Activated CD4-positive, alpha-beta T cell treated with anti-CD3 and anti-CD28 coated beads for 4 hours (primary cell): ENCODE results near the gene CBX3.
A peak's percentile ranks its signal among the peaks of the same experiment; 100 is the strongest.
"Not testable (repeated sequence)": the region's sequence is repeated elsewhere in the genome, so short reads cannot be mapped to it uniquely, and the experiment has no call there.

Experiments used
- DNase-seq, 2 donors: peaks; one replicate each; pipeline ENCODE4 v3.0.0-alpha.2; 2020

CBX3 gene

DNA sequence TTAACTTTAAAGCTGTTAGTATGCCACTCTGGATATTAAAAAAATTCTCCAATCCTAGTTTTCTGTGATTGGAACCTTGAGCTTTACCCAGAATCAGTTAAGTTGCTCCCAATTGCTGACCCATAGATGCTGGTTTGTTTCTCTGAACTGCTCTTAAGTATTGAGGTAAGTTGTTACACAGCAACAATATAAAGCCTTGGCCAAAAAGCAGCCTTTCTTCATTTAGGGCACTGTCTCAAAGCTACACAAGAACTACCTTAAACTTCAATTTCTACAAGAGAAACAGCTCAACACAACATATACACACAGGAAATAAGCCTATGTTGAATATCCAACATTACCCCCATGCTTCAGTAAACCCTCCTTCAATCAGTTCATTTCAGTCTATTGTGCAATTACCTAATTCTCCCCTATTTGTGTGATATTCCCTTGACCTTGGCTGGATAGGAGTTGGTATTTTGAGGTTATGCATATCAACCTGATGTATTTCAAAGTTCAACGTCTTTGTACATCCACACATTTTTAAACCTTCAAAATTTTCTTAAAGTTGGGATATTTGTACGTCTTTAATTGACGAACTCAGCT is 12.5 kb upstream of the CBX3 start:
- no peak for DNase-seq

DNA sequence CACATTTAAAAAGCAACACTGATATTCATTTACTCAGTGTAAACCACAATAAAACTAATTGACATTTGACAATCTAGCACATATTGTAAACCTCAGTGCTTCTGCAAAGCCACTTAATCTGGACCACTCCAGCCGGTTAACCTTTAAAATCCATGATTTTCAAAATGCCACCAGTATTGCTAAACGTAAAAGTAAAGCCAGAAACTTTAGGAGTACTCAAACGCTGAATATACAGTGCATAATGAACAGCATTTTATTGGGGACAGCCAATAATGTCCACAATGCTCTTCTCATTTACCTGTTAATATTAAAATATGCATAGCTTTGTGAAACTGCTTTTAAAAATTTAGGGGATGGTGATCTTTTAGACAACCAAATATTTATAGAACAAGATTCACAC is 11.8 kb upstream of the CBX3 start:
- DNase-seq: no peak

DNA sequence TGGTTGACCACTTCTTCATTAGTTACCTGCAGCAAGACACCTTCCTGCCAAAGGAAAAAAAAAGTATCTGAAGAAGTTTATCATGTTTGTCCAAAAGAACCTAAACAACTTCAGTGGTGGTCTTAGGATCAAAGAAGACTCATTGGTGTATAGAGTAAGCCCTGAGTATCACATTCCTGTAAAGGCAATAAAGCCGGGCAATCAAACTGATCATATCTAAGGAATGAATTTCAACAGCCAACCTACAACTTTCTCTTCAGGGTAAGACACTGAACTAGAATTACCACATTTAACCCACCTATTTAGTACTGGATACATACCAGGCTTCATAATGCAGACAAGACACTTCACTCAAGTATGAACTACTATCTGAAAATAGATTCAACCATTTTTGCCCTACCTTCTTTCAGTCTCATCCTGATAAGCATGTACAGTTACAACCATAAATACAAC is 11.1 kb upstream of the CBX3 start:
- DNase-seq: no peak

DNA sequence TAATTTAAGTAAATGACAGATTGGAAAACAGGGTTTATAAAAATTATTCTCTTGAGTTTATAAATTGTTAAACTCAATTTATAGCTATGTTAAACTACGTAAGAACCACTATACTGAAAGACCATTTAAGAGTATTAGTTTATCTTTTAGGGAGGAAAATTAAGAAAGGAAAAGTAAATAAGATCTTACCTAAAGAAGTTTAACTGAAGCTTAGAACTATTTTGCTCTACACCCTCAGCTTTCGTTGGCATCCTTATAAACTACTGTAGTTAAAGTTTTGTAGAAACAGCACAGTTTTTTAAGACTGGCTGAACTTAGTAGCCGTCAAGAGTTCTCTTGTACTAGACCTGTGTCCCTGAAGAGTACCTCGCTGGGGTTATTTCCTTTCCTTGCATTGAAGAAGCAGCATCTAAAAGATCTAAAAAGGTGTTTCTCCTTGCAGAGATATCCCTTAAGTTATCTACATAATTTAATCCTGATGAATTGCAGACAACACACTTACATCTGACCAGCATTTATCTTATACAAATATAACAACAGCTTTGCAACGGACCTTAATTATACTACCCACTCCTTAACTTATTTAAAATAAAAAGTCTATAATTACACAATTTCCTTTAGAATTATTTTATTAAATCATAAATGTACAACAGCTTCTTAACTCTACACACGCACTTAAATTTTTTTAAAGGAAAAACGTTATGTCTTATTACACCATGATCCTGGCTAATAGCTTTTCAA is 10.1 kb upstream of the CBX3 start:
- DNase-seq: no peak

DNA sequence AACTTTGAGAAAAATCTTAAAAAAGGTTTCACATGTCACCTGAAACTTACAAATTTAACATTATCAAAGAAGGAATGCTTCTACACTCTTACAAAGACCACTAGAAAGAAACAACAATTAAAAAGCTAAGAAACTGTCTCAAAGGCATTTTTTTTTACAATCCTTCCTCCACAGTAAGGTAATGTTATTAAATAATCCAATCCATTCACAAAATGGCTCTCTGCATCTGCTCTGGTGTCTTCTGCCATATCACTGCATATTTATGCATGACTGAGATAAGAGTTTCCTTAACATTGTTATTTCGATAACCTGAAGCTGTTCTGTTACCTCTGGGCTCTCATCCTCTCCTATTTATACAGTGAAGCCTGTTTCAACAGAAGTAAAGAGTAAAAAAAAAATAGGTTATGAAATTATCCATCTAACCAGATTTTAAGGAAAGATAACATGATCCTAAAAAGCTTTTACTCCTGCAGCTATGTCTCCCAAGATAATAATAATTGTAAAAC is 9.5 kb upstream of the CBX3 start:
- no peak for DNase-seq

DNA sequence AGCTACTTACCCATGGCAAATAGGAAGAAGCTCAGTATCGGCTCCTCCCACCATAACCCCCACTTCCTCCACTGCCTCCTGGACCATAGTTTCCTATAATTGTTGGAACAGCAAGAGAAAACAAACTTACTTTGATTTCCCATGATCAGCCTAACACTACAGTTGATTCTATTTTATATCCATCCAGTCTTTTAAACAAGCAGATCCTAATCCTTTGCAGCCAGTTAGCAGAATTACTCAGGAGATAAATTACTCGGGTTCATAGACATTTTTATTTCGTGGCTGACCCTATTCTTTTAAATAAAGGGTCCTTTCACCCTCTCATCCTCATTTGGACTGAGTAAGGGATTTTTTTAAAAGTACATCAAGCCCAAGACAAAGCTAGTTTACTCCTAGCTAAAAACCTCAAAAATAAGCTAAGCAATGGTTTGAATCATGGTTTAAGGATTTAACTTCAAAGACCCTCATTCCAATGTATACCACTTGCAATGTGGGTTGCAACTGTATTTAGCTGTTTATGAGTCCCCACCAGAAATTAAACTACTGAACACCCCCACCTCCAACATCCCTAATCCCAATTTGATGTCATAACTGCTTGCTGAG is 9.0 kb upstream of the CBX3 start:
- DNase-seq: no peak

DNA sequence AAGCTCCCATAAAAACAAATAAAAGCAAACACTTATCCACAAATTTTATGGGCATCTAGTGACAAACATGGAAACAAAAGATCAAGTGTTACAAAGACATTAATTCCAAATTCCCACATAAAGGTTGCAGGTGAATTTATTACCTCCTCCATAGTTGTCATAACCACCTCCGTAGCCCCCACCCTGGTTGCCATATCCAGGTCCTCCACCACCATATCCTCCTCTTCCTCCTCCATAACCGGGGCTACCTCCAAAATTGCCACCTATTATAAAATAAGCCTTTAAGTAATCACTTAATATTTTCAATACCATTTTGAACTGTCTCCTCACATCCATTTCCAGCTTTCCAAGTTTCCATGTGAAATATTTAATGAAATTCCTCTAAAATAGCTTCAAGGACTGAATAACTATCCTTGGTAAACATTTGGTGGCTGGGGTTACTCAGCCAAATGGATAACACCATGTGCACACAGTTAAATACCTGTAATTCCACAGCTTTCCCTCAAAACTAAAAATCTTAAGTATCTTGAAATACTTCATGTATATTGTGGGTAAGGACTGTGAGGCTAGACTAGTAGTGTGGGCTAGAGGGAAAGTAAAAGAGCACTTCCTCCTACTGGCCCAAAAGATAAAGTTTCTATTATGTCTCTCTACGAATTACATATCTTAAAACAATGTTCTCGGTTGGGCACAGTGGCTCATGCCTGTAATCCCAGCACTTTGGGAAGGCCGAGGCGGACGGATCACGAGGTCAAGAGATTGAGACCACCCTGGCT is 7.9 kb upstream of the CBX3 start:
- DNase-seq: no peak

DNA sequence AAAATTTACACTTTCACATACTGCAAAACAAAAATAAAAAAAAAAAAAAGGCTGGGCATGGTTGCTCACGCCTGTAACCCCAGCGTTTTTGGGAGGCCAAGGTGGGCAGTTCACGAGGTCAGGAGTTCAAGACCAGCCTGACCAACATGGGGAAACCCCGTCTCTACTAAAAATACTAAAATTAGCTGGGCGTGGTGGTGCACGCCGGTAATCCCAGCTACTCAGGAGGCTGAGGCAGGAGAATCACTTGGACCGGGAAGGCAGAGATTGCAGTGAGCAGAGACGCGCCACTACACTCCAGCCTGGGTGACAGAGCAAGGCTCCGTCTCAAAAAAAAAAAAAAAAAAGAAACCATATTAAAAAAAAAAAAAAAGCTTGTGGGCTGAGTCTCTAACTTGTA is 6.8 kb upstream of the CBX3 start:
- DNase-seq: not testable (repeated sequence)

DNA sequence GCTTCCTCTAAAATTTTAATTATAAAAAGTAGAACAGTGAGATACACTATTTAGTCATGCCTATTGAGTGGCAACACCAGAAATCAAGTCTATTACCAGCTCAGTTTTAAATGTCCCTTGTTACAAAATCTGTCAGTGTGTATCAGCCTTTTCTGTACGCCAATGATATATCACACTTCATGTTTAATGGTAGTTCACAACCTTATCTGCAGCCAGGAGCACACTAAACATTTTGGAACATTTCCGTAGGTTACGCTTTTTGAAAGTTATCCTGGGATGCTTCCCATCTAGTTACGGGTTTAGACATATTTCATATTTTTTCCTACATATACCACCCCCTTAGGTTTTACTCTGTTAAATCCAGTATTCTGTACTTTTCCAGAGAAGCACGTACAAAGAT is 6.4 kb upstream of the CBX3 start:
- no peak for DNase-seq

DNA sequence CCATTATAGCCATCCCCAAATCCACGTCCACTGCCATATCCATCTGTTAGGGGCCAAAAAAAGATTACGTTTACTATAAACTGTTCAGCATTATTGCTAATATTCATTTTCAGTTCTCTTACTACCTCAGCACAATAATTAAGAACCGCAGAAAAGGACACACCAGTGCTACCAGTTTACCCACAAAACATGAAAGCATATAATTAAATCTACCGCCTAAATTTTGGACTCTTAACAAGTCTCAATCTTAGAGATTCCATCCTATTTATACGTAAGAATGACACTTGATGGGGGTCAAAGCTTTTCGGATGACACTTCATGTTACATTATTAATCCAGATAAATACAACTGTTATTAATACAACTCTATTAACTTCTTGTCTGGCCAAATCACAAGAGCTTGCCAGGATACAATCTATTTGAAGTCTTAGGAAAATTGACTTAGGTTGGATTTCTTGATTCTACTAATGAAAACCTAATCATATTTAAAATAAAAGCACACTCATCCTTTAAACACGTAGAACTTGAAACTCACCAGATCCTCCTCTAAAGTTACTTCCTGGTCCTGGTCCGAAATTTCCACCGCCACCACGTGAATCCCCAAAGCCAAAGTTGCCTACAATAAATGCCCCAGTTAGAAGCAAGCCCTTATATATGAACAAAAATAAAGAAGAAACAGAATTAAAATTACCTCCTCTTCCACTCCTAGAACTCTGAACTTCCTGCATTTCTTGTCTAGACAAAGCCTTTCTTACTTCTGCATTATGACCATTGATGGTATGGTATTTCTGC is 5.5 kb upstream of the CBX3 start:
- DNase-seq: no peak

DNA sequence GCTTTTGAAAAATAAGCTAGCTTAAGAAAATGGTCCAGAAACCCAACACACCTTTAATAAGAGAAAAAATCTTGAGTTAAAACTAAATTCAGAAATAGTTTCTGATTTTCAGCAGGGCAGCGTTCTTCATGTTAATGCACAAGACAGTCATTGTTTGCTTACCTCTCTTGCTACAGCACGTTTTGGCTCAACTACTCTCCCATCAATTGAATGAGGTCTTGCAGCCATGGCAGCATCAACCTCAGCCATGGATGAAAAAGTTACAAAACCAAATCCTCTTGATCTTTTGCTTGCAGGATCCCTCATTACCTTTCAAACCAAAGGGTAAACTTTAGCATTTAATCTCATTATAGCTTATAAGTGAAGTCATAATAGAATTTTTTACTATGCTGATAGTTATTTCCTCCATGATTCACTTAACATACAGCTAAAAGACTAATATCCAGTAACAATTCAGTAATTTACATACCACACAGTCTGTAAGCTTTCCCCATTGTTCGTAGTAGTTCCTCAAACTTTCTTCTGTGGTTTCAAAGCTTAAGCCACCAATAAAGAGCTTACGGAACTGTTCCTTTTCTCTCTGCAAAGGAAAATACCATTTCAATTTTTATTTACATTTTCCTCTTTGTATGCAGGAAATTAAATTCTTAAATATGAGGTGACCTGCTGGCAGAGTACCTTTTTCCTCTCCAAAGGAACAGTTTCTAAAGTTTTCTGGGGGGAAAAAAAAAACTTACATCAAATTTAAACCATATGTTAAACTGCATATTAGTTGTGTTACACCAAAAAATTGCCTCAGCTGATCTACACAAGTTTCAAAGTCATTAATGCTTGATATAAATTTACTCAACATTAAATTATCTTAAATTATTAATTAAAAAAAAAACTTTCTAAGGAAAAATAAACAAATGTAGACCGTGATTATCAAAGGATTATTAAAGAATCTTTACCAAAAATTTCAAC is 4.1 kb upstream of the CBX3 start:
- DNase-seq: no peak

DNA sequence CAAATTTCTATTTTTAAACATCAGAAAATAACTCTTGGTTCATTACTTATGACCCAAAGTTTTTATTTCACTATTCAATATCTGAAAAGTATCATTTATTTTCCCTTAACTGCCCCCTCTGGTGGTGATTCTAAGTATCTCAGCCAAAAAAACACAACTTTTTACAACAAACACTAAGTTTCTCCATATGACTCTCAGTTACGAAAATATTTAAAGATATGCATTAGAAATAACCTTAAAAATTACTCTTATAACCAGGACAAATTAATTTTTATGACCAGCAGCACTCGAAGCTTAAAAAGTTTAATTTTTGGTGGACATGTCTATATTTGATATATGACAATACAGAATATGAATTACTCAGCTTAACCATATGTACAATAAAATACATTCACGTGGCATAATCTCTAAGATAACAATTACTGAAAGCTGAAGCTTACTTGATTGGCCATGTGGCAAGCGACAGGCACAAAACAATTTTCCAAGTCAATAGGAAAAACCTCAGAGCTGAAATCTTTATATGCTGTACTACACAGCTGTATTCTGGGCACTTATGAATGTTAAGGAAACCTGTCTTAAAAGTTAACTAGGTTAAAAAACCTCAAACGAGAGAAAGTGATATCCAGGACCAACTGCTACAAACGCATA is 3.3 kb upstream of the CBX3 start:
- no peak for DNase-seq

DNA sequence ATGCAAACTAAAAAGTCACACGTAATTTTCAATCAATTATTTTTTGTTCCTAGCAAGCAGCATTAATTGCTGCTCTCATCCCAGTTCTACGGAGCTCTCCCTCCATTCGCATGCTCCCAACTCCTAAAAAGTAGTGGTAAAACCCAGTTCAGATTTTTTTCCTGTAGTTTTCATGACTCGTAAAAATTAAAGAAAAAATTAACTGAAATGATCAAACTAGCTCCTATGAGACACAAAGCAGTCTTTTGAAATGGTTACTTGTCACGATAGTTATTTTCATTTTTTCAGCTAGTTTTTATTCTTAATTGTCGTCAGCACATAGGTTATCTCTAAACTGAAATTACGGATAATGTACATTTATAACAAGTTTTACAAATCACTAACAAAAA is 2.8 kb upstream of the CBX3 start:
- no peak for DNase-seq

DNA sequence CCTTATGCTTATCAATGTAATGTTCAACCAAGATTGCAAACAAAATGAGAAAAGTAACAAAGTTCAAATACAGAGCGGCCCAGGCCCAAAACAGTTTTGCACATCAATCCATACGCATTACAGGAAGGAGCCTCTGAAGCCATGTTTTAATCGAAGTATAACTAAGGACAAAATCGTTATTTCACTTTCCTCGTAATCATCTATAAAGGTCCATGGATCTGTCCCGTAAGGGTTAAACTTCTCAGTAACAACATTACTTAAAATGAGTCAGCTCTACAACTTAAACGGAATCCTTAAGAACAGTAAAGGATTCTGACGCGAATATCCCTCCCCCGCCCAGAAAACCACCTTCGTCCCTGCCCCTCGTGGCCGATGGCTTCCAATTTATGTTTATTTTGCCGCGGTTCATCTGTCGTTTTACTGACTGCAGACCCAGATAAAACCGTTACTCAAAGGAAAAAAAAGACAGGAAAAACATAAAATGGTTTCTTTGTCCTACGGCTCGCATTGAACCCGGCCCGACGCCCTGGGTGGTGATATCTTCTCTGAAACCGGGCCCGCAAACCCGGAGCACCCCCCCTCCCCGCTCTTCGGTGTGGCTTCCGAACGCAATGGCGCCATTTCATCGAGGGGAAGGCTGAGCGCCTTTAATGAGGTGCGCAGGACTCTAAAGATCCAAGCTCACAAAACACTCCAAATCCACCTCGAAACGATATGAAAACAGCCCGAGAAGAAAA is 2.1 kb upstream of the CBX3 start:
- DNase-seq: peak; percentile 68 to 70

DNA sequence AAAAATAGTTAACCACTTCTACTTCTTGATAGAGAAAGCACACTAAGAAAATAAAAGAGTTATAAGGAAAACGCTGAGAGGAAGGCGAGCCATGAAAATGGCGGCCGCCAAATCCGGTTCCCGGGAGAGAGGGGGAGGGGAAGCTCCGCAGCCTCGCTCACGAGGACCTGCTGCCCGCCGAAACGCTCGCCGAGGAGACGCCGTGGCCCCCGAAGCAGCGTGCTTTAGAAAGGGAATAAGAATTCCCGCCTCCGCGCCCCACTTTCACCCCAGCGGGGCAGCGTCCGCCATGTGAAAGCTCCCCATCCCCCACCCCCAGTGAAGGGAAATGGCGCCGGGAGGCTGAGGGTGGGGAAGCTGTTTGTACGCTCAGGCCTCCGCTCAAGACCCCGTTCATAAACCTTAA is 1.5 kb upstream of the CBX3 start:
- peak; percentile 76 to 80 for DNase-seq

DNA sequence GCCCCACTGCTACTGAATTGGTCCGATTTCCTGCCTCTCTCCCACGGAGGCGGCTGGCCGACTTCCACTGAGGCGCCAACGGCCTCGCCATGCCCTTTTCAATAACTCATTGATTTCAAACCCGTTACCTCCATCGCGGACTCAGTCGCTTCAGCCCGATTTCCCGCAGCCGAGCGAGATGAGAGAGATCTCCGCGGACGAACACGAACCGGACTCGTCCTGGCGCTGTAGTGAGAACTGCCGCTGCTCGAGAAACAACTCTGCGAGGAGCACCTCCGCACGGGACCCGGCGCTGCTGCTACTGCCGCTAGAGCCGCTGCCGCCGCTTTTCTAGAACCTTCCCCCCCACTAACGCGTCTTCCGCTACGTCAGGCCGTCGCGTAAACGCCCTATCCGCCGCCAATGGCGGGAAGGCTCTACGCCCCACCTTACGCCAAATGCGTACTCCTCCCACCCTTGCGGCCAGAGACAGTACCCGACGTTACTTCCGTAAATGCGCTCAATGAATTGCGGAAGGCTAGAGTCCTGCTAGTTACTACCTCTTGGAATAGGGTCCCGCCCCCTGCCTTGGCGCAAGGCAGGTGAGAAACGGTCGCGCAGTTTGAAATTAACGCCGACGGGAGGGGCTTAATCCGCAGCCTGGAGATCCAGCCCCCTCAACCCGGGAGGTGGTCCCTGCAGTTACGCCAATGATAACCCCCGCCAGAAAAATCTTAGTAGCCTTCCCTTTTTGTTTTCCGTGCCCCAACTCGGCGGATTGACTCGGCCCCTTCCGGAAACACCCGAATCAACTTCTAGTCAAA is 900 bp upstream of the CBX3 start, which contains the start of gene HNRNPA2B1:
Gene HNRNPA2B1 (minus strand): TSS at position 303 of the 803 bp plus-strand sequence. CDS start 169 bp downstream, at position 134.
- peak; percentile 98 for DNase-seq

DNA sequence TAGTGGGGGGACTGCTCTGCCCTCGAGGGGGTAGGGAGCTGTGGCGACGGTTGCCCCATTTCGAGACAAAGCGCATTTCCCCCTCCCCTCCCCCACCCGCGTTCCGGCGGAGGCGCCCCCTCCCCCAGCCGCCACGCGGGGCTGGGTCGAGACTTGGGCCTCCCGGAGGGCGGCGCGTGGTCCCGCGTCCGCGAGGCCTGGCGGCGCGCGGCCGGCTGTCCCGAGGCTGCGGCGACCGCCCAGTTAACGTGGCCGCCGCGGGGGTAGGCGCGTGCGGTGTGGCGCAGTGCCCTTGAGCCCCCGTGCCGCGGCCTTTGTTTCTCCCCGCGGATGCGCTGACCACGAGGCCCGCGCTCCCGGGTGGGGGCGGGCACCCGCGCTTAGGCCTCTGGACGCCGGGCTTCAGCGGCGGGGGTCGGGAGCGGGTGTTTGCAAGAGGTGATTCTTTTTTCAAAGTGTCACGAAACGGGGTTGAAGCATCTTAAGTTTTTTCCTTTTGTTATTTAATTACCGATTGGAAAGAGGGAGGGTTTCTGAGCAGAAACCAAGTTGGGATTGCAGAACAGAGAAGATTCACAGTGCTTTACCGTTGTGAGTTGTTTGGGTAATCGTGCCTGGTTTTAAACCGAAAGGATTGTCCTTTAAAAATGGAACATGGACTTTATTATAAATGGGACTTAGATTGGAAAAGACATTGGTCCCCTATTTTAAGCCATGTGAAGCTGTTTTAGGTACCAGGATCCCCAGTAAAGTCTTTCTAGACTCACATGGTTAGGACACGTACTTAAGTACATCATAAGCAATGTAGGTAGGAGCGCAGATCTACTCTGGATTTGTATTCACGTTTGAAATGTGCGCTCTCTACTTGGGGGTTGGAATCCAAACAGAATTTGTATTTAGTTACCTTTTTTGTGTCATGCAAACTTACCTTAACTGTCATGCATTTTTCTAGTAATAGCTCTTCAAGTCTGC is 760 bp downstream of the CBX3 start:
- peak; percentile 66 to 68 for DNase-seq

DNA sequence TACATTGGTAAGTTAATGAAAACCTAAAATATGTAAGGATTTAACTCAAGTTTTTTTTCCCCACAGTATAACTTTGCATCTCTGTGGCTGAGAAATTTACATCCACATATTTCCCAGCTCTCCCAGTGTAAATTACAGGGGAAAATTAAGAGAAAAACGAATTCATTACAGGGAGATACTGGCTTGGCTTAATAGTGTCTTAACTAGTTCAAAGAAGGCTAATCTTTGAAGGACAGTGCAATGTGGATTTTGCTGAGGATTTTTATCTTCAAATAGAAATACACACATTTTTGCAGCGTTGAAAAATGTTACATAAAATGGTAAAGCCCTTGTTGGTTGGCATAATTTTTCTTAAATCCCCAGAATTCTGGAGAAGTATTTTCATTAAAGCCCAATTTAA is 1.5 kb downstream of the CBX3 start:
- no peak for DNase-seq
